Measurements from ENCODE around the gene OBSCN.
"Not testable (repeated sequence)": the region's sequence is repeated elsewhere in the genome, so short reads cannot be mapped to it uniquely, and the experiment has no call there.

Gene OBSCN

DNA sequence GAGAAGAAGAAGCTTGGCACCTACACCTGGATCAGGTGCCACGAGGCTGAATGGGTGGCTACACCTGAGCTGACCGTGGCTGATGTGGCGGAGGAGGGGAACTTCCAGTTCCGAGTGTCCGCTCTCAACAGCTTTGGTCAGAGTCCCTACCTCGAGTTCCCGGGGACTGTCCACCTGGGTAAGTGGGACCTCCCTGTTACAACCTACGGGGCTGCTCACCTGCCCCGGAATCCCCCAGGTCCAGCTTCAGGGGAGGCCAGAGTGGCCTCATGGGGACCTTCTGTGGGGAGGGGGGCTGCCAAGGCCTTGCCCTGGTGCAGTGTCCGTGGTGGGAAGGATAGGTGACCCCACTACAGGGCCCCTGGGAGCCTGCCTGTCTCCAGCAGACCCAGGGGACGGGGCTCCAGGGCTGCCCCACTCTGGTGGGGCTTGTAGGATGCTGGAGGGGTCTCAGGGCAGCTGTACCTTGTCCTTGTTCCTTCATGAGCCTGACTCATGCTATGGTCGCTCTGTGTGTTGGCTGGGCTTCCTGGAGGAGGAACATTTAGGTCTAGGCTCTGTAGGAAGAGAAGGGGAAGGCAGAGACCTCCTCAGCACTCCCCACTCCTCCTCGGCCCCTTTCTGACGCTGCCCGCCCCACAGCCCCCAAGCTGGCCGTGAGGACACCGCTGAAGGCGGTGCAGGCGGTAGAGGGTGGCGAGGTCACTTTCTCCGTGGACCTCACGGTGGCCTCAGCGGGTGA, 7.2 kb downstream of the OBSCN start:
- DNase-seq: no peak

GRCh38 chr1:228215663-228216116, 7.8 kb downstream of the OBSCN start:
- DNase-seq: no peak

DNA sequence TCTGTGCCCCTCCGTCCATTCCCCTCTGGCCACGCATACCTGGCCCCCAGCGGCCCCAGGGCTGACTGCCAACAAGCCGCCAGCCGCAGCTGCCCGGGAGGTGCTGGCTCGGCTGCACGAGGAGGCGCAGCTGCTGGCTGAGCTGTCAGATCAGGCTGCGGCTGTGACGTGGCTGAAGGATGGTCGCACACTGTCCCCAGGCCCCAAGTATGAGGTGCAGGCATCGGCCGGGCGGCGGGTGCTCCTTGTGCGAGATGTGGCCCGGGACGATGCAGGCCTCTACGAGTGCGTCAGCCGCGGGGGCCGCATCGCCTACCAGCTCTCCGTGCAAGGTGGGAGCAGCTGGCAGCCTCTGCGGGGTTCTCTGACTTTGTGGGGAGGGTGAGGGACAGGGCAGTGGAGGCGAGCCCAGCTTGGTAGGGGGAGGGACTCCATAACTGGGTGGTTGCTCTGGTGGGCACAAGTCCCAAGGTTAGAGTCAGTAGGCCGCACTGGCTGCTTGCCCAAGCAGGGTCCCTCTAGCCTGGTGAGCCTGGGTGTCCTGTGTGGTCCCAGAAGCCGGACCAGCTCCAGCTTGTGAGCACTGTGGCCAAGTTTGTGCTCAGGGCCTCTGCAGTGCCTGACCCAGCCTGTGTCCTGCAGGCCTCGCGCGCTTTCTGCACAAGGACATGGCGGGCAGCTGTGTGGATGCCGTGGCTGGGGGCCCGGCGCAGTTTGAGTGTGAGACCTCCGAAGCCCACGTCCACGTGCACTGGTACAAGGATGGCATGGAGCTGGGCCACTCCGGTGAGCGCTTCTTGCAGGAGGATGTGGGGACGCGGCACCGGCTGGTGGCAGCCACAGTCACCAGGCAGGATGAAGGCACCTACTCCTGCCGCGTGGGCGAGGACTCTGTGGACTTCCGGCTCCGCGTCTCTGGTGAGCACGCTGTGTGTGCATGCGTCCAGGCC, 8.8 kb downstream of the OBSCN start:
- no peak for DNase-seq

DNA sequence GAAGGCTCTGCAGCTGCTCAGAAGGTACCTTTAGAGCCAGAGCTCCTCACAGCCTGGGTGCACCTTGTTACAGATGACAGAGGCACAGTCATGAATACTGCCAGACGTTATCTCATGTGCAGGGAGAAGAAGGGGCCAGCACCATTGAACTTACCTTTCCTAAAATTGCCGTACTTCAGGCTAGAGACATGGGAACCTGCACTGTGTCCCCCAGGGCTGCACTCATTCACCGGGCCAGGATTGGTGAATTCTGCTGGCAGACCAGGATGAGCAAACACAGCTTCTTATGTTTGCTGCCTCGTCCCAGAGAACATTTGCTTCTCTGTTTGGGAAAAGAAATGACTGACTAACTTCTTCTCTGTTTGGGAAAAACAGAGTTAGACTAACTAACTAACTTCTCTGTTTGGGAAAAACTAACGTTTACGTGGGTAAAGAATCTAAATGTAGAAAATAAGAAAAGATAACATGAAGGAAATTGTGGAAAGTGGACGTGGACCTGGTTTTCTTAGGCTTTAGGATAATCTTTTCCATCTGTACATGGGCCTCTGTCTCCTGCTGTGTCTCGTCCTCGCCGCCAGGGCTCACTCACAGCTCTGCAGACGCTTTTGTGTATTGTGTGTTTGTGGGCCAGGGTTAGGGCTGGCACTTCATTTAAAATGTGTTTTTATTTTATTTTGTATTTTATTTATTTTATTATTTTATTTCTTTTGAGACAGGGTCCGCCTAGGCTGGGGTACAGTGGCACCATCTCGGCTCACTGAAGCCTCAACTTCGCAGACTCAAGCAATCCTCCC, 9.9 kb downstream of the OBSCN start:
- no peak for DNase-seq

DNA sequence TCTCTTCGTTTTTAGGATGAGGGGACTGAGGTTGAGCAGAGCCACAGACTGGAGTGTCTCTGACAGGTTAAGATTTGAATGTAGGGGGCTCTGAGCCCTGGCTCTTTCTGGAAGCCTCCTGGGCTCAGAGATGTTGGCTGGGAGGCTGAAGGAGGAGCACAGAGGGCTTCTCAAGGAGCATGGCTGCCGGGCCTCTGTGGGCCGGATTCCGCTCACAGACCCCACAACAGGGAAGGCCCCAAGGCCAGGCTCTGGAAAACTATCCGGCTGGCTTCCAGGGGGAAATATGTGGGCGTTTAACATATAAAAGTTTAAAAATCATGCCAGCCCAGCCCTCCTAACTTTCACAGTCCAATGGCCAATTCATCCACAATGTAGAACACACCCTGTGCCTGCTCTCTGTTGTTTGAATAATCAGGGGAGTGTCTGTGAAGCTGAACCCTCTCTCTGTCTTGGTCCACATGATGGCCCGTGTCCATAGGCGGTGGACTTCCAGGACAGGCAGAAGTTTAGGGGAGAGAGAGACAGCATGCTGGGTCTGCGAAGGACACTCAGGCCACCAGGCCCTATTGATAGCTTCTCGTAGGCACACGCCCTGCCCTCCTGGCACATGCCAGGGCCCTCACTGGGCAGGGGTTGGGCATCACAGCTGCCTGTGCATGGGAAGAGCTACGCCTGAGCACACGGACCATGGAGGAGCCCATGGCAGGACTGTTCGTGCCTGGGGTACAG, 10.8 kb downstream of the OBSCN start:
- no peak for DNase-seq

GRCh38 chr1:228219245-228219961, 11.6 kb downstream of the OBSCN start:
- DNase-seq: no peak

DNA sequence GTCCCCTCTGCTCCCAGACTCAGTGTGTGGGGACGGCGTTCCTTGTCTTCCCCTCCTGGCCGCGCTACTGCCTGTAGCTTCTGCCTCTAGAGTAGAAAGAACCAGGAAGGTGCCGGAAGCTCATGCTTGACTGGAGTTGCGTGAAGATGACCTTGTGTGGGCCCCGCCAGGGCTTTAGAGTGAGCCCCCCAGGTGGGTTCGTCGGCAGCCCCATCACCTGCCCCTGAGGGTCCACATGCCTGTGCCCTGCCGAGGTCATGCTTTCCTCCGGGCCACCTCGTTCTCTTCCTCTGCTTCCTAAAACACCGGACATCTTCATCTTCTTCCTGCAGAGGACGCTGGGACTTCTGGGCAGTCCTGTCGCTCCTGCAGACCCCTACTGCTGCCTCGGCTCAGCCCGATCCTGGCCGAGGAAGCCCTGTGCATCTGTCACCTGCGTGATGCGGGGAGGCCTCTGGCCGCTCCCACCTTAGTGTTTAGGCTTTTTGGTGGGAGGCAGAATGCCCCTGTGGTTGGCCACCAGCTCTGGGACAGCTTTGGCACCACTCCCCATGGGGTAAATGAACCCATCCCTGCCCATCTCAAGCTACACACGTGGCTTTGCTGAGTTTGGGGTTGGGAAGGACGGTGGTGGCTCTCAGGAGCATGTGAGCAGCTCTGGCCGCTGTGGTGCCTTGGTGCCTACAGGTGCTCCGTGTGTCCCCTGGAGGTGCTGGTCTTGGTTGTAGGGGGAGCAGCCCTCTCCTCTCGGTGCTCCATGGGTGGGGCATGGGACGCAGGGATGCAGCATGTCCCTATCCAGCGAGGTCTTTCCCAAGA, 12.3 kb downstream of the OBSCN start:
- no peak for DNase-seq

- DNase-seq: not testable (repeated sequence)
These were observed 13.3 kb downstream of the OBSCN start for GRCh38 chr1:228221097-228221496.

- DNase-seq: no peak
These were observed 14.7 kb downstream of the OBSCN start for GRCh38 chr1:228222548-228222947.

DNA sequence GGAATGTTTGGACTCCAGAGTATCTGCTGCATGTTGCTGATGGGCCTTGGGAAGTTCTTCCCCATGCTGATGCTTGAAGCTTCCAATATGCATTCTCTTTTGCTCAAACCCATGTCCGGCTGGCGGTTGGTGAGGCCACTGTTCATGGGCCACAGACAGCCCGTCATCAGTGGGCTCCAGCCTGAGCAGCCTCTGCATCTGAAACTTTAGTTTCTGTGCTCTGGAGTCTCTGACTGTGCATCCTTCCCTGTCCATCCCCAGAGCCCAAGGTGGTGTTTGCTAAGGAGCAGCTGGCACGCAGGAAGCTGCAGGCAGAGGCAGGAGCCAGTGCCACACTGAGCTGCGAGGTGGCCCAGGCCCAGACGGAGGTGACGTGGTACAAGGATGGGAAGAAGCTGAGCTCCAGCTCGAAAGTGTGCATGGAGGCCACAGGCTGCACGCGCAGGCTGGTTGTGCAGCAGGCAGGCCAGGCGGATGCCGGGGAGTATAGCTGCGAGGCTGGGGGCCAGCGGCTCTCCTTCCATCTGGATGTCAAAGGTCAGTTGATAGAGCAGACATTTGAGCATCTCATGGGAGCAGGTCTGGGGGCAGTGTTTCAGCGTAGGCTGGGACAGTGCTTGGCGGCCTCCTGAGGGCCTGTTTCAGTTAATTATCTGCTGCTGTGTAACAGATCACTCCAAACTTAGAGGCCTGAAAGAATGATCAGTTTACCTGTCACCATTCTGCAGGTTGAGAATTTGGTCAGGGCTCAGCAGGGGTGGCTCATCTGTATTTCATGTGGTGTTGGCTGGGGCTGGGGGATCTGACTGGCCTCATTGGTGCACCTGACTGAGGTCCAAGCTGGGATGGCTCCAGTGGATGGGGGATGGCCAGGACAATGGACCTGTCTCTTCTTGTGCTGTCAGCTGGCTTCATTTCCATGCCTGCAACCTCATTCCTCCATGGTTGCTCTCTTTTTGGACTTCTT, 16.6 kb downstream of the OBSCN start:
- DNase-seq: no peak

GRCh38 chr1:228225165-228225710, 17.4 kb downstream of the OBSCN start:
- no peak for DNase-seq

DNA sequence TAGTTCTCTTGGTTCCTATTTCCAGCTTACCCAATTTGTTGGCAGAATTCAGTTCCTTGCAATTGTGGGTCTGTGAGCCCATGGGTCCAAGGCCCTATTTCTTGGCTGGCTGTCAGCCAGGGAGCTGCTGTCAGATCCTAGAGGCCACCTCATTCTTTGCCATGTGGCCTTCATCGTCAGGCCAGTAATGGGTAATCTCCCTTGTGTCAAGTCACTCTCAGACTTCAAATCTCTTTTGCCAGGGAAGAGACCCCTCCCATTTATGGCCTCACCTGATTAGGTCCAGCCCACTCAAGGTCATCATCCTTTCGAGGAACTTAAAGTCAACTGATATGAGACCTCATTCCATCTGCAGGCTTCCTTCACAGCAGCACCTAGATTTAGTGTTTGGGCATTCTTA, 17.9 kb downstream of the OBSCN start:
- DNase-seq: no peak

GRCh38 chr1:228226141-228226874, 18.5 kb downstream of the OBSCN start:
- DNase-seq: no peak

DNA sequence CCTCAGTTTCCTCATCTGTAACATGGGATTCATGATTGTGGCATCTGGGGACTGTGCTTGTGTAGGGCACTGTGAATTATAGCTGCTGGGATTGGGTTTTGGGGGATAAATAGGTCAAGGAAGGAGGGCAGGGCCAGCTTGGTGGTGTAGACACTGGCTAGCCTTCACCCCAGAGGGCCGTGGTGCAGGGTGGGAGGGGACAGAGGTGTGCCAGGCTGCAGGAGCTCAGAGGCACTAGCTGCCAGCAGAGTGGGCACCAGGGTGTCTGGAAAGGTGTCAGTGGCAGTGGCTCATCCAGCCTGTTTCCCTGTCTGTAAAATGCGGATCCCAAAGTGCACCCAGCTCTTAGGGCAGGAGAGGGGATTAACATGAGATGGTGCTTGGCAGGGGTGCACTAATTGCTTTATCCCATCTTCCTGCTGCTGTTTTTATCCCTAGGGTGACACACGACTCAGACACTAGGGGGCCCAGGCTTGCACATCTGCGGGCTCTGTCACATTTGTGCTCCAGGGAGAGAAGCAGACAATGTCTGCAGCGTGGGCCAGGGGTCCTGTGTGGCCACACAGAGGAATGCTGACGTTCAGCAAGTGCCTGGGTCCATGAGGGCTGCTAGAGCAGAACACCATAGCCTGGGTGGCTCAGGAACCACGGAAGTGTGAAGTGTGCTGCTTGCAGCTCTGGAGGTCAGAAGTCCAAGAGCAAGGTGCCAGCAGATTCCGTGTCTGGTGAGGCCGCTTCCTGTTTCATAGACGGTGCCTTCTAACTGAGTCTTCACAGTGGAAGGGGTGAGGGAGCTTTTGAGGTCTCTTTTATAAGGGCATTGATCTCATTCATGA, 19.3 kb downstream of the OBSCN start:
- peak; percentile 98 for DNase-seq

- not testable (repeated sequence) for DNase-seq
These were observed 20.3 kb downstream of the OBSCN start for GRCh38 chr1:228228147-228228546.

GRCh38 chr1:228228601-228229074, 20.8 kb downstream of the OBSCN start:
- no peak for DNase-seq

DNA sequence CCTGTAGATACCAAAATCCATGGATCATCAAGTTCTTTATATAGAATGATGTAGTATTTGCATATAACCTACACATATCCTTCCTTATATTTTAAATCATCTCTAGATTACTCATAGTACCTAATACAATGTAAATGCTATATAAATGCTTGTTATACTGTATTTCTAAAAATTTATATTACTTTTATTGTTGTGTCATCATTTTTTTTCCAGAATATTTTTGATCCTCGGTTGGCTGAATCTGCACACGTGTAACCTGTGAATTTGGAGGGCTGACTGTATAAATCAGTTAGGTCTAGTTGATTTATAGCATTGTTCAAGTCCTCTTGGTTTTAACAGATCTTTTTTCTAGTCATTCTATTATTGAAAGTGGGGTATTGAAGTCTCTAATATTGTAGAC, 23.3 kb downstream of the OBSCN start:
- no peak for DNase-seq
